Left forelimb (tissue), 1 donor: ENCODE data around the gene STRN3.
"Not testable (repeated sequence)": the region's sequence is repeated elsewhere in the genome, so short reads cannot be mapped to it uniquely, and the experiment has no call there.

ENCODE experiments used
- DNase-seq: peaks from one replicate; pipeline ENCODE4 v3.0.0-alpha.2; 2018; ENCODE audit warnings: low spot score

STRN3 gene

GRCh38 chr14:31026077-31026449 lies at the start of gene STRN3:
Gene STRN3 (minus strand): TSS chr14:31026379. CDS start chr14:31026185, 194 bp downstream.
- no peak for DNase-seq

GRCh38 chr14:31075144-31075543 lies 49.0 kb upstream of the STRN3 start:
- DNase-seq, result no peak

- no peak for DNase-seq
Observed at GRCh38 chr14:31071151-31071550, 45.0 kb upstream of the STRN3 start.

GRCh38 chr14:31070431-31070830 lies 44.3 kb upstream of the STRN3 start:
- no peak for DNase-seq

- DNase-seq, result no peak
Observed at GRCh38 chr14:31069343-31069742, 43.2 kb upstream of the STRN3 start.

- DNase-seq, result no peak
Observed at GRCh38 chr14:31068235-31068634, 42.1 kb upstream of the STRN3 start.

GRCh38 chr14:31062908-31063307 lies 36.7 kb upstream of the STRN3 start:
- DNase-seq, result not testable (repeated sequence)

- no peak for DNase-seq
Observed at GRCh38 chr14:31060253-31060875, 34.2 kb upstream of the STRN3 start.

GRCh38 chr14:31059152-31059924 lies 33.2 kb upstream of the STRN3 start:
- no peak for DNase-seq

GRCh38 chr14:31057701-31058364 lies 31.7 kb upstream of the STRN3 start:
- no peak for DNase-seq

GRCh38 chr14:31057035-31057434 lies 30.9 kb upstream of the STRN3 start:
- no peak for DNase-seq

GRCh38 chr14:31052905-31053586 lies 26.9 kb upstream of the STRN3 start:
- not testable (repeated sequence) for DNase-seq

GRCh38 chr14:31051511-31051910 lies 25.3 kb upstream of the STRN3 start:
- no peak for DNase-seq

- no peak for DNase-seq
Observed at GRCh38 chr14:31051023-31051422, 24.8 kb upstream of the STRN3 start.

GRCh38 chr14:31047503-31047902 lies 21.3 kb upstream of the STRN3 start:
- DNase-seq, result no peak

GRCh38 chr14:31045501-31046080 lies 19.4 kb upstream of the STRN3 start:
- no peak for DNase-seq

GRCh38 chr14:31043379-31043778 lies 17.2 kb upstream of the STRN3 start:
- DNase-seq, result no peak

GRCh38 chr14:31042893-31043292 lies 16.7 kb upstream of the STRN3 start:
- DNase-seq, result not testable (repeated sequence)

GRCh38 chr14:31042300-31042699 lies 16.1 kb upstream of the STRN3 start:
- DNase-seq, result no peak

- no peak for DNase-seq
Observed at GRCh38 chr14:31038521-31039166, 12.5 kb upstream of the STRN3 start.

GRCh38 chr14:31037709-31038221 lies 11.6 kb upstream of the STRN3 start:
- no peak for DNase-seq
